KMS-11 (cell line): ENCODE data around the gene PEMT.
A peak's percentile ranks its signal among the peaks of the same experiment; 100 is the strongest.

Experiments
- H2AFZ ChIP-seq: fragments of 200-600 bp; sonication (generic); 2 replicates; pipeline ENCODE4 v1.6.1; 2016; ENCODE audit warnings: antibody characterized with exemption, mixed run types, low read depth
- H3K27ac ChIP-seq: fragments of 200-600 bp; sonication (generic); 2 replicates; pipeline ENCODE4 v1.6.1; 2016; ENCODE audit warnings: mild to moderate bottlenecking, mixed run types
- H3K27me3 ChIP-seq: fragments of 200-600 bp; sonication (generic); 2 replicates; pipeline ENCODE4 v1.6.1; 2017; ENCODE audit warnings: mild to moderate bottlenecking, low read depth, mixed run types, moderate library complexity; ENCODE audit not compliant: insufficient read depth
- H3K36me3 ChIP-seq: fragments of 200-600 bp; sonication (generic); 2 replicates; pipeline ENCODE4 v1.6.1; 2017; ENCODE audit warnings: mild to moderate bottlenecking, mixed run types; ENCODE audit not compliant: insufficient read depth
- H3K4me1 ChIP-seq: fragments of 200-600 bp; sonication (generic); 2 replicates; pipeline ENCODE4 v1.6.1; 2016; ENCODE audit warnings: mild to moderate bottlenecking, low read depth, mixed run types; ENCODE audit not compliant: poor library complexity, severe bottlenecking
- H3K4me2 ChIP-seq: fragments of 200-600 bp; sonication (generic); 2 replicates; pipeline ENCODE4 v1.7.0; 2016; ENCODE audit warnings: mild to moderate bottlenecking, mixed run types
- H3K4me3 ChIP-seq: fragments of 200-600 bp; sonication (generic); IDR thresholded peaks from 2 replicates; pipeline ENCODE4 v1.6.1; 2017; ENCODE audit warnings: low read depth, low read length, mixed read lengths; ENCODE audit not compliant: insufficient read depth
- H3K79me2 ChIP-seq: fragments of 200-600 bp; sonication (generic); 2 replicates; pipeline ENCODE4 v1.6.1; 2016; ENCODE audit warnings: low read depth, mixed run types; ENCODE audit not compliant: insufficient read depth
- H3K9ac ChIP-seq: fragments of 200-600 bp; sonication (generic); 2 replicates; pipeline ENCODE4 v1.6.1; 2016; ENCODE audit warnings: mild to moderate bottlenecking, mixed run types
- H4K20me1 ChIP-seq: fragments of 200-600 bp; sonication (generic); 2 replicates; pipeline ENCODE4 v1.6.1; 2016; ENCODE audit warnings: mild to moderate bottlenecking, mixed run types; ENCODE audit not compliant: insufficient read depth
- TF ChIP-seq, protein P1 (sequence below): fragments of 200-600 bp; sonication (generic); conservative IDR thresholded peaks from 2 replicates; pipeline ENCODE4 v1.6.1; 2017; ENCODE audit warnings: low read depth, mild to moderate bottlenecking, antibody characterized with exemption, low read length, moderate library complexity, mixed read lengths

The PEMT gene

DNA sequence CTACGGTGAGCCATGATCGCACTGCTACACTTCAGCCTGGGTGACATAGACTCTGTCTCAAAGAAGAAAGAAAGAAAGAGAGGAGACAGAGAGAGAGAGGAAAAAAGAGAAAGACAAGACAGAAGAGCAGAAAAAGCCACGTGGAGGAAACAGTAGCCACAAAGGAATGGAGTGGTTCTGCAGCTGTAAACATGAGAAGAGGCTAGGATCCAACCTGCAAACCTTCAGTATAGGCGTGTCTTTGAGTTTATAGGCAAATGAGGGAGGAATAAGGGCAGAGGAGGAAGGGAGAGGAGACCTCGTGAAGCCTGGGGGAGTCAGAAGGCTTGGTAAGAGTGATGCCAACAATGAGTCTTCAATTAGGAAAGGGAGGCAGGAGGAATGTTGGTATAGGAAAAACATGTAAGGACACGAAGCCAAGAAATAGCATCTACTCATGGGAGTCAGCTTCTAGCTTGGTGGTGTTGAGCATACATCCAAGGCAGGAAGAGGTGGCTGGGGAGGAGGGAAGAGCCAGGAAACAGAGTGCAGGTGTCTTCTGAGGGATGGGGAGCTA is 110.8 kb downstream of the PEMT start:
- Histone ChIP-seq H3K27ac (no peak overlapping the region), H3K79me2 (peaks cover 42% of the 10 kb centered on the region), H4K20me1 (no peaks in the 10 kb centered on the region), H3K9ac (no peak overlapping the region), H2AFZ (no peak overlapping the region), H3K4me2 (no peak overlapping the region), H3K27me3 (no peaks in the 10 kb centered on the region), H3K4me3 (no peak overlapping the region), H3K36me3 (no peaks in the 10 kb centered on the region), H3K4me1 (peaks cover 27% of the 10 kb centered on the region)
- TF ChIP-seq, protein P1, sequence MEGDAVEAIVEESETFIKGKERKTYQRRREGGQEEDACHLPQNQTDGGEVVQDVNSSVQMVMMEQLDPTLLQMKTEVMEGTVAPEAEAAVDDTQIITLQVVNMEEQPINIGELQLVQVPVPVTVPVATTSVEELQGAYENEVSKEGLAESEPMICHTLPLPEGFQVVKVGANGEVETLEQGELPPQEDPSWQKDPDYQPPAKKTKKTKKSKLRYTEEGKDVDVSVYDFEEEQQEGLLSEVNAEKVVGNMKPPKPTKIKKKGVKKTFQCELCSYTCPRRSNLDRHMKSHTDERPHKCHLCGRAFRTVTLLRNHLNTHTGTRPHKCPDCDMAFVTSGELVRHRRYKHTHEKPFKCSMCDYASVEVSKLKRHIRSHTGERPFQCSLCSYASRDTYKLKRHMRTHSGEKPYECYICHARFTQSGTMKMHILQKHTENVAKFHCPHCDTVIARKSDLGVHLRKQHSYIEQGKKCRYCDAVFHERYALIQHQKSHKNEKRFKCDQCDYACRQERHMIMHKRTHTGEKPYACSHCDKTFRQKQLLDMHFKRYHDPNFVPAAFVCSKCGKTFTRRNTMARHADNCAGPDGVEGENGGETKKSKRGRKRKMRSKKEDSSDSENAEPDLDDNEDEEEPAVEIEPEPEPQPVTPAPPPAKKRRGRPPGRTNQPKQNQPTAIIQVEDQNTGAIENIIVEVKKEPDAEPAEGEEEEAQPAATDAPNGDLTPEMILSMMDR, result no peak

DNA sequence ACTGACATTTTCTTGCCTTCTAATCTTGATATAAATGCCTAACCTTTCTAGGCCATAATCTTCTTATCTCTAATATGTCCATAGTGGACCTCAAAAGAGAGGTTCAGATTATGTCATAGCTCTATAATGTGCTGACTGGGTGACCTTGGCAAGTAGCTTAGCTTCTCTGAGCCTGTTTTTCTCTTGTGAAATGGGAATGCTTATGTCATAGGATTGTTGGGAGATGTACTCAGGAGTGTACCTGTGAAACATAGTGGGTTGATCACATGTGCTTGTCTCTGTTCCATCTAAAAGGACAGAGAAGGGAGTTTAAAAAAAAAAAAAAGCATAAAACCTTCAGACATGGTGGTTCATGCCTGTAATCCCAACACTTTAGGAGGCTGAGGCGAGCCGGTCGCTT is 112.3 kb downstream of the PEMT start:
- Histone ChIP-seq H3K79me2 (peaks cover 38% of the 10 kb centered on the region), H3K4me2 (no peak overlapping the region), H3K36me3 (no peaks in the 10 kb centered on the region), H2AFZ (no peak overlapping the region), H3K4me1 (peaks cover 27% of the 10 kb centered on the region), H3K27ac (no peak overlapping the region), H3K4me3 (no peak overlapping the region), H4K20me1 (no peaks in the 10 kb centered on the region), H3K9ac (no peak overlapping the region), H3K27me3 (no peaks in the 10 kb centered on the region)
- TF ChIP-seq, protein P1, result no peak

DNA sequence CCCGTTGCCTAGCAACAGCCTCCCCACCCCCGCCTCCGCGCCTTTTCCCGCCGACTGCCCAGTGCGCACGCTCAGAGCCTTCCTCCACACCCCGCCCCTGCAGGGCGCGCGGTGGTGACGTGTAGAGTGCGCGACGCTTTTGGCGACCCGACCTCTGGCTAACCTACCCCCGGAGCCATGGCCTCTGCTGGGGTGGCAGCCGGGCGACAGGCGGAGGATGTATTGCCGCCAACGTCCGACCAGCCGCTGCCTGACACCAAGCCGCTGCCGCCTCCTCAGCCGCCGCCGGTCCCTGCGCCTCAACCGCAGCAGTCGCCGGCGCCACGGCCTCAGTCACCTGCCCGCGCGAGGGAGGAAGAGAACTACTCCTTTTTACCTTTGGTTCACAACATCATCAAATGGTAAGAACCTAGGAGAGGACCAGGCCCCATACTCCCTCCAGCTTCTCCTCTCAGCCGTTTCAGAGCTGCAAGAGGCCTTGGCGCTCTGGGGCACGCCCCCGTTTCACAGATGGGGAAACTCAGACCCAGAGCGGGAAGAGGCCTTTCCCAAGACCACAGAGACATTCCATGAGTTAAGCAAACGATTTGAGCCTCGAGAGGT is 114.5 kb downstream of the PEMT start, which contains the start of gene MED9:
MED9 (plus strand) TSS at position 136 of the 603 bp plus-strand sequence; CDS start at position 178, 42 bp downstream.
- no peaks in the 10 kb centered on the region for H4K20me1 ChIP-seq

DNA sequence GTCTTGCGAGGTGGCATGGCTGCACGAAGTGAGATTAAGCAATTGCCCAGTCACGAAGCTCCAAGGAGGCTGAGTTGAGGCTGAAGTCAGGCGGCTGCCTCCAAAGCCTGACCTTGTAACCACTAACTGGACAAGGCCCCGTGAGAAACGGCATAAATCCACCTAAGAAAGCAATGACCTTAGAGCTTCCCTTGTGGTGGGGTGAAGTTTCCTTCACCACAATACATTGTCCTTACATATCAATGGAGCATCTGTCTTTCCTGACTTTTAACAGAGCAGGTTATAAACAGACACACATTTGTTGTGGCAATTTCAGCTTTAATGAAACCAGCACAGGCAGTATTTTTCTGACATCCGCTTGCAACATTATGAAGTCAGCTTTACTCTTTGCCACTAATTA is 117.2 kb downstream of the PEMT start:
- H2AFZ ChIP-seq, result no peak overlapping the region
- no peaks in the 10 kb centered on the region for H3K27me3 ChIP-seq
- no peak overlapping the region for H3K4me3 ChIP-seq
- H4K20me1 ChIP-seq, result no peaks in the 10 kb centered on the region
- TF ChIP-seq, protein P1, result no peak
- peaks cover 23% of the 10 kb centered on the region for H3K79me2 ChIP-seq
- H3K9ac ChIP-seq, result no peak overlapping the region
- H3K36me3 ChIP-seq, result no peaks in the 10 kb centered on the region
- no peak overlapping the region for H3K4me2 ChIP-seq
- peaks cover 20% of the 10 kb centered on the region for H3K4me1 ChIP-seq
- H3K27ac ChIP-seq, result no peak overlapping the region

More for the DNA sequence above, 114.5 kb downstream of the PEMT start, which contains the start of gene MED9:
- Histone ChIP-seq H3K27me3 (no peaks in the 10 kb centered on the region), H3K9ac (peak within 1 kb of the TSS; percentile 72), H3K36me3 (no peaks in the 10 kb centered on the region), H3K79me2 (peaks cover 28% of the 10 kb centered on the region), H3K27ac (peak within 1 kb of the TSS; percentile 64), H2AFZ (peak within 1 kb of the TSS; percentile 87), H3K4me1 (peaks cover 27% of the 10 kb centered on the region), H3K4me3 (peak within 1 kb of the TSS; percentile 33), H3K4me2 (peak within 1 kb of the TSS; percentile 61)
- TF ChIP-seq, protein P1, result no peak
